Right renal pelvis (tissue), 4 donors: ENCODE results near the gene ST3GAL6. TPM values are rescaled to one million over a fixed set of nuclear protein-coding genes. Genes with fewer than 3 reads are reported as not detected.

Experiments used
- DNase-seq, 4 donors: peaks; one replicate each; pipeline ENCODE4 v3.0.0-alpha.2; 2013; ENCODE audit warnings: low read depth in 4 of 4, low spot score in 3 of 4, missing footprints in 1 of 4
- polyA plus RNA-seq, 4 donors: library from polyadenylated mRNA; unstranded; fragments of 120-200 nt; gene quantifications; one replicate each; pipeline ENCODE4 v1.2.1, GENCODE V29; 2013; ENCODE audit not compliant: insufficient read length in 4 of 4

ST3GAL6 gene
- polyA plus RNA-seq, 4 donors = 65.6 to 85.1 (median 74.3) TPM

DNA sequence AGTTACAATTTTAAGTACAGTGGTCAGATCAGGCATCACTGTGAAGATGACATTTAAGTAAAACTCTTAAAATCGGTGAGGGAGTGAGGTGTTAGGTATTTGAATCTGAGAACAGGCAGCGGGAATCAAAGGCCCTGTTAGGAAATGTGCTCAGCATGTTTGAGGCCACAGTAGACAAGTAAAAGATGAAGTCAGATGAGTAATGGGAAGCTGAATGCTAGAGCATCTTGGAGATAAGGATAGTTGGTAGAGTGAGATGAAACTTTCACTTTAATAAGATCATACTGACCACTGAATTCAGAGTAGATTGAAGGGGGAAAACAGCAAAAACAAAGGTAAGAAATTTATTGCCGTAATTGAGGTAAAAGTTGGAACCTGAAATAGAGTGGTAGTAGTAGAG is 76.7 kb downstream of the ST3GAL6 start:
- no peak for DNase-seq

DNA sequence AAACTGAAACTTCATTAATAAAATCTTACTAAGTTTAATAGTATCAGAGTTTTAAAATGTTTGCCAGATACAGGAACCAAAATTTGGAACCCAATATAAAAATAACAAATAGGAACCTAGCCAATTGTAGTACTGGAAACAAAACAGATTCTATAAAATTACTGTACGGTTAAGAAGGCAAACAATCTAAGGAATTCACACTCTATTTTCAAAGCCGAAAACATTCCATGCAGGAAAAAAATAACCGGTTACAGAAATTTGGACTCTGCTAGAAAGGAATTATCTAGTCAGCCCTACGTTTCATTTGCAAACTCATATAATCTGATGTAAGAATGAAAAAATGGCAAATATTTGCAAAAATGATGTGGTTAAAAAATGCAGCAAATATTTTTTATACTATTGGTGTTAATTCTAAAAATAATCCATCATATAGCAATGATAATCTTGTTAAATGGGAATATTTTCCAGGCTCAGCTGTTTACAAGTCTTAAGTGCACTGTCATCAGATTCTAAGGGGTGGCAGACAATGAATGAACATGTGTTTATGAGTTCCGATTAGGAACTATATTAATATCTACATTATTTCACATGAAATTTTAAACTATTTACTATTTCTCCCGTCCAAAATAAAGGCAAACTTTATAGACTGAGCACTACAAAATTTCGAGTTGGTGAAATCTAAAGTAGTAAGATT is 80.3 kb downstream of the ST3GAL6 start:
- no peak for DNase-seq

Other genes with a start within 250 kb of the ST3GAL6 start
- gene CLDND1, start 240.4 kb upstream of the ST3GAL6 start, polyA plus RNA-seq = 100 to 1,000 TPM; 162 to 189 (median 173) TPM
- gene GPR15, start 231.4 kb upstream of the ST3GAL6 start, polyA plus RNA-seq = not detected
- 10 to 100 TPM; 24.4 to 25.7 (median 24.7) TPM for gene CPOX, start 169.7 kb upstream of the ST3GAL6 start, polyA plus RNA-seq
- gene DCBLD2, start 138.4 kb downstream of the ST3GAL6 start, polyA plus RNA-seq = 10 to 100 TPM; 42.8 to 57.7 (median 53.0) TPM